ENCODE results near the gene CTSL.

- TF ChIP-seq EZH2 (IDR thresholded peaks at IDR 0.05): no peak
- no peak for TF ChIP-seq POLR2AphosphoS5 (IDR thresholded peaks at IDR 0.05; ENCODE audit: borderline replicate concordance, low read depth, low read length)
- no peak for TF ChIP-seq FOXP2 (optimal IDR thresholded peaks at IDR 0.05; ENCODE audit: control extremely low read depth, extremely low read length, insufficient read depth)
These were observed 53.1 kb downstream of the CTSL start for GRCh38 chr9:87778996-87779395.
